SK-N-SH treated with all-trans-retinoic acid at 6 μM for 48 hours (cell line): ENCODE data around the gene ACBD6.

Source experiments
- ATAC-seq: fragments of 200-7000 bp; cut with Tn5 transposase; 3 replicates; pipeline ENCODE4 v1.9.1; 2020; ENCODE audit warnings: mild to moderate bottlenecking, moderate library complexity
- ARNTL ChIP-seq: fragments of 450-650 bp; formaldehyde crosslinking; IDR thresholded peaks from 2 replicates; pipeline ENCODE4 v1.5.0; 2020; ENCODE audit warnings: low read depth, mild to moderate bottlenecking, moderate library complexity, borderline replicate concordance
- BACH2 ChIP-seq: fragments of 250-450 bp; sonication (Bioruptor Pico); IDR thresholded peaks from 2 replicates; pipeline ENCODE4 v1.9.0; 2021; ENCODE audit warnings: mild to moderate bottlenecking, borderline replicate concordance
- CSDC2 ChIP-seq: fragments of 250-450 bp; sonication (Bioruptor Pico); IDR thresholded peaks from 2 replicates; pipeline ENCODE4 v1.5.0; 2020; ENCODE audit warnings: mild to moderate bottlenecking, moderate library complexity
- ESRRG ChIP-seq: fragments of 250-450 bp; sonication (Bioruptor Pico); IDR thresholded peaks from 2 replicates; pipeline ENCODE4 v1.6.1; 2021; ENCODE audit warnings: mild to moderate bottlenecking
- GLIS3 ChIP-seq: fragments of 250-450 bp; sonication (Bioruptor Pico); IDR thresholded peaks from 2 replicates; pipeline ENCODE4 v1.5.0; 2020; ENCODE audit warnings: mild to moderate bottlenecking, moderate library complexity
- ISL1 ChIP-seq: fragments of 250-450 bp; sonication (Bioruptor Pico); IDR thresholded peaks from 2 replicates; pipeline ENCODE4 v2.1.2; 2022; ENCODE audit warnings: mild to moderate bottlenecking, moderate library complexity
- OSR1 ChIP-seq: fragments of 250-450 bp; sonication (Bioruptor Pico); IDR thresholded peaks from 2 replicates; pipeline ENCODE4 v1.8.0; 2022; ENCODE audit warnings: moderate library complexity, mild to moderate bottlenecking, inconsistent platforms
- PPARA ChIP-seq: fragments of 250-450 bp; sonication (Bioruptor Pico); IDR thresholded peaks from 2 replicates; pipeline ENCODE4 v1.5.0; 2020; ENCODE audit warnings: mild to moderate bottlenecking, borderline replicate concordance
- RARB ChIP-seq: fragments of 250-450 bp; sonication (Bioruptor Pico); IDR thresholded peaks from 2 replicates; pipeline ENCODE4 v1.8.0; 2021; ENCODE audit warnings: mild to moderate bottlenecking, moderate library complexity
- SNAI2 ChIP-seq: fragments of 250-450 bp; sonication (Bioruptor Pico); IDR thresholded peaks from 2 replicates; pipeline ENCODE4 v1.5.0; 2020; ENCODE audit warnings: mild to moderate bottlenecking, moderate library complexity
- TCF4 ChIP-seq: fragments of 250-450 bp; sonication (Bioruptor Pico); IDR thresholded peaks from 2 replicates; pipeline ENCODE4 v1.8.0; 2021; ENCODE audit warnings: mild to moderate bottlenecking, moderate library complexity, borderline replicate concordance
- TOX ChIP-seq: fragments of 250-450 bp; sonication (Bioruptor Pico); IDR thresholded peaks from 2 replicates; pipeline ENCODE4 v1.8.0; 2021; ENCODE audit warnings: mild to moderate bottlenecking, moderate library complexity, borderline replicate concordance
- ZC3H10 ChIP-seq: fragments of 250-450 bp; sonication (Bioruptor Pico); IDR thresholded peaks from 2 replicates; pipeline ENCODE4 v1.5.1; 2021; ENCODE audit warnings: mild to moderate bottlenecking, moderate library complexity
- ZFP30 ChIP-seq: fragments of 450-650 bp; formaldehyde crosslinking; IDR thresholded peaks from 2 replicates; pipeline ENCODE4 v1.5.0; 2022; ENCODE audit warnings: mild to moderate bottlenecking, moderate library complexity
- ZNF8 ChIP-seq: fragments of 450-650 bp; formaldehyde crosslinking; IDR thresholded peaks from 2 replicates; pipeline ENCODE4 v1.5.0; 2020; ENCODE audit warnings: mild to moderate bottlenecking, moderate library complexity
- TF ChIP-seq, protein P1 (sequence below): fragments of 250-450 bp; sonication (Bioruptor Pico); IDR thresholded peaks from 2 replicates; pipeline ENCODE4 v1.5.1; 2021; ENCODE audit warnings: mild to moderate bottlenecking, moderate library complexity
- TF ChIP-seq, protein P2 (sequence below): fragments of 250-450 bp; sonication (Bioruptor Pico); IDR thresholded peaks from 2 replicates; pipeline ENCODE4 v1.5.0; 2020; ENCODE audit warnings: mild to moderate bottlenecking, moderate library complexity

The ACBD6 gene

DNA sequence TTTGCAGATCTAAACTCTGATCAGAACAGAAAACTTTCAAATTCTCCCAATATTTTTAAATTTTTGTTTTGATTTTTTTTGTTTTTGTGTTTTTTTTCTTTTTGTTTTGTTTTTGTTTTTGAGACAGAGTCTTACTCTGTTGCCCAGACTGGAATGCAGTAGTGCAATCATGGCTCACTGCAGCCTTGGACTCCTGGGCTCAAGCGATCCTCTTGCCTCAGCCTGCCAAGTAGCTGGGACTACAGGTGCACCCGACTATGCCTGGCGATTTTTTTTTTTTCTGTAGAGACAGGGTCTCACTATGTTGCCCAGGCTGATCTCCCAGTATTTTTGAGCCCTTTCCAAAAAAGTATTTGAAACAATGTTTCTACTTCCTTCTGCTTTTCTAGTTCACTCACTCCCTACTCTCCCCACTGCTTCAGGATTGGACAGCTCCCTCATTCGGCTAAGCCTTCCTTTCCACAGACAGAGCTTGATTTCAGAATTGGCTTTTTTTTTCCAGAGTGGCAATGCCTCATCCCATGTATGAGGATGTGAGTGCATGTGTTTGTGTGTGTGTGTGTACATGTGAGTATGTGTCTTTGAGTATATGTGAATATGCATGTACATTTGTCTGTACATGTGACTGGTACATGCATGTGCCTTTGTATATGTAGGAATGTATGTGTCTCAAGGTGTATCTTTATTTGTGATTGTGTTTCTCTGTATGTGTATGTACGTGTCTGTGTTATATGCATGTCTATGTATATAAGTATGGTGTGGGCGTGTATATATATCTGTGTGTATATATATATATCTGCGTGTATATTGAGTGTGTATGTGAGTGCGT, 260.4 kb downstream of the ACBD6 start:
- TF ChIP-seq ISL1 (CRISPR knock-in tag): no peak
- peak; percentile 80 for ATAC-seq

DNA sequence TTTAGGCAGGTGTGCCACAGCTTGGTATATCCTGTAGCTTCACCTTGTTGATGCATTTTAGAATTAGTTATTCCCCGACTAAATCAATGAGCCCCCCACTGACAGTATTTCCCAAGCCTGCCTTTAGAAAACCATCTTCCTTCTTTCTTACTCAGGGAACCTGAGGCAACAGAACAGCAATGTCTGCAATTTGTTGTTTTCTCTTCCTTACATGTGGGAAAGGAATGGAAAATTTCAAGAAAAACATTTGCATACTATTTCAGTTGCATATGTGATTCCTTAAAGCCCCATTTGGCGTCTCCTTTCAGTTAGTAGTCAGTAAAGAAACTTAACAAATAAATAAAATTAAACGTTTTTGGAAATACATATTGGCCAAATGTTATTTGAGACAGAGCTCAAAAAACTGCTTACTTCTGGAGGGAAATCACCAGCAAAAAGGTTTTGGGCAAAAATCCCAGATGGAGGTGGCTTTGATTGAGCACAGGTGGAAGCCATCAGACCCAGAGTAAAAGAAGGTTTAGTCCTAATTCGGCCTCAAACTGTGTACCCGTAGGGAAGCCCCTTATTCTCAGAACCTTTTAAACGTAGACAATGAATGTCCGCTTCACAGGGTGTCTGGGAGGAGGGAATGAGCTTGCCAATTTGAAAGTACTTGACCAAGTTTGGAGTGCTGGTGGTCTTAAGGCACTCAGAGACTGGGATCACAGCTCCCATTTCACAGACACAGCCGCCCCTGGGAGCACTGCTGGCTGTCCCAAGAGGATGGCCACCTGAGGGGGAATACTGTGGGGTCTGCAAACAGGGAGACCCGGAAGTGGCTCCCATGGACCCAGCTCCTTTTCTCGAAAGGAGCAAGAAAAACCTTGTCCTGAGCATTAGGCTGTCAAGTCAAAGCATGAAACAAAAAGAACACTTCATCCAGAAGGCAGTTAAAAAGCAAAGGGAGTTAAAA, 263.0 kb downstream of the ACBD6 start:
- no peak for ATAC-seq
- TF ChIP-seq BACH2 (no peak), SNAI2 (CRISPR knock-in tag) (no peak), RARB (CRISPR knock-in tag) (no peak), ESRRG (CRISPR knock-in tag) (no peak), ISL1 (CRISPR knock-in tag) (no peak), OSR1 (no peak), ZFP30 (no peak), CSDC2 (CRISPR knock-in tag) (no peak), TOX (no peak)
- TF ChIP-seq, protein P1, sequence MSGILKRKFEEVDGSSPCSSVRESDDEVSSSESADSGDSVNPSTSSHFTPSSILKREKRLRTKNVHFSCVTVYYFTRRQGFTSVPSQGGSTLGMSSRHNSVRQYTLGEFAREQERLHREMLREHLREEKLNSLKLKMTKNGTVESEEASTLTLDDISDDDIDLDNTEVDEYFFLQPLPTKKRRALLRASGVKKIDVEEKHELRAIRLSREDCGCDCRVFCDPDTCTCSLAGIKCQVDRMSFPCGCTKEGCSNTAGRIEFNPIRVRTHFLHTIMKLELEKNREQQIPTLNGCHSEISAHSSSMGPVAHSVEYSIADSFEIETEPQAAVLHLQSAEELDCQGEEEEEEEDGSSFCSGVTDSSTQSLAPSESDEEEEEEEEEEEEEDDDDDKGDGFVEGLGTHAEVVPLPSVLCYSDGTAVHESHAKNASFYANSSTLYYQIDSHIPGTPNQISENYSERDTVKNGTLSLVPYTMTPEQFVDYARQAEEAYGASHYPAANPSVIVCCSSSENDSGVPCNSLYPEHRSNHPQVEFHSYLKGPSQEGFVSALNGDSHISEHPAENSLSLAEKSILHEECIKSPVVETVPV (CRISPR knock-in tag): no peak
- TF ChIP-seq, protein P2, sequence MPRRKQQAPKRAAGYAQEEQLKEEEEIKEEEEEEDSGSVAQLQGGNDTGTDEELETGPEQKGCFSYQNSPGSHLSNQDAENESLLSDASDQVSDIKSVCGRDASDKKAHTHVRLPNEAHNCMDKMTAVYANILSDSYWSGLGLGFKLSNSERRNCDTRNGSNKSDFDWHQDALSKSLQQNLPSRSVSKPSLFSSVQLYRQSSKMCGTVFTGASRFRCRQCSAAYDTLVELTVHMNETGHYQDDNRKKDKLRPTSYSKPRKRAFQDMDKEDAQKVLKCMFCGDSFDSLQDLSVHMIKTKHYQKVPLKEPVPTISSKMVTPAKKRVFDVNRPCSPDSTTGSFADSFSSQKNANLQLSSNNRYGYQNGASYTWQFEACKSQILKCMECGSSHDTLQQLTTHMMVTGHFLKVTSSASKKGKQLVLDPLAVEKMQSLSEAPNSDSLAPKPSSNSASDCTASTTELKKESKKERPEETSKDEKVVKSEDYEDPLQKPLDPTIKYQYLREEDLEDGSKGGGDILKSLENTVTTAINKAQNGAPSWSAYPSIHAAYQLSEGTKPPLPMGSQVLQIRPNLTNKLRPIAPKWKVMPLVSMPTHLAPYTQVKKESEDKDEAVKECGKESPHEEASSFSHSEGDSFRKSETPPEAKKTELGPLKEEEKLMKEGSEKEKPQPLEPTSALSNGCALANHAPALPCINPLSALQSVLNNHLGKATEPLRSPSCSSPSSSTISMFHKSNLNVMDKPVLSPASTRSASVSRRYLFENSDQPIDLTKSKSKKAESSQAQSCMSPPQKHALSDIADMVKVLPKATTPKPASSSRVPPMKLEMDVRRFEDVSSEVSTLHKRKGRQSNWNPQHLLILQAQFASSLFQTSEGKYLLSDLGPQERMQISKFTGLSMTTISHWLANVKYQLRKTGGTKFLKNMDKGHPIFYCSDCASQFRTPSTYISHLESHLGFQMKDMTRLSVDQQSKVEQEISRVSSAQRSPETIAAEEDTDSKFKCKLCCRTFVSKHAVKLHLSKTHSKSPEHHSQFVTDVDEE (CRISPR knock-in tag): no peak

DNA sequence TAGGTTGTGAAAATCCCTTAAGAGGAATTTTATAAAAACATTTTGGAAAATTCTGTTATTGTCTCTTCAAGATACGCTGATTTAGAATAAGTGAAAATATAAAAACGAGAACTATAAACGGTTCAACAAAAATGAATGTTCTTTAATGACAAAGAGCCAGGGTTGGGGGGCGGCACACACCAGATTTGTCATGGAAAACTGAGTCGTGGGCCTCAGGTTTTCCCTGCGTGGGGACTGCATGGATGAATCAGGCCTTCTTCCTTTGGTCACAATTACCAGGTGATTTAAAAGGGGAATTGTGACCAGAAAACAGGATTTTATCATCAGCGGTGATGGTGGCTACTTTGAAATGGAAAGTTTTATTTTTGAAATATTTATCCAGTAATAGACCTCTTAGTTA, 263.7 kb downstream of the ACBD6 start:
- ATAC-seq: no peak
- TF ChIP-seq PPARA (CRISPR knock-in tag): no peak
- no peak for TF ChIP-seq ISL1 (CRISPR knock-in tag)
- no peak for TF ChIP-seq TCF4 (CRISPR knock-in tag)
- TF ChIP-seq ESRRG (CRISPR knock-in tag): no peak
- TF ChIP-seq SNAI2 (CRISPR knock-in tag): no peak
- no peak for TF ChIP-seq TOX
- TF ChIP-seq GLIS3 (CRISPR knock-in tag): no peak
- no peak for TF ChIP-seq RARB (CRISPR knock-in tag)
- TF ChIP-seq ARNTL: no peak
- TF ChIP-seq, protein P1 (CRISPR knock-in tag): no peak
- TF ChIP-seq, protein P2 (CRISPR knock-in tag): no peak
- no peak for TF ChIP-seq BACH2
- no peak for TF ChIP-seq ZNF8 (CRISPR knock-in tag)
- no peak for TF ChIP-seq ZC3H10 (CRISPR knock-in tag)
